SK-N-SH (cell line): Measurements from ENCODE around the gene SNX6. TPM values are rescaled to one million over a fixed set of nuclear protein-coding genes. Genes with fewer than 3 reads are reported as not detected.

Experiments used
- CTCF ChIA-PET: fragments of 300-600, 350-600 bp; formaldehyde crosslinking; extraction: SDS; loops from one replicate; lab custom pipeline; 2021; lab: Yijun Ruan, JAX
- POLR2A ChIA-PET: fragments of 350-600 bp; sonication (Branson Sonifier 250); formaldehyde crosslinking; extraction: SDS; loops from one replicate; lab custom pipeline; 2020; ENCODE audit warnings: antibody characterized with exemption, inconsistent platforms; lab: Yijun Ruan, JAX
- DNase-seq: peaks from one replicate; pipeline ENCODE4 v3.0.0; 2012
- H2AFZ ChIP-seq: fragments of 200-600 bp; sonication (generic); 2 replicates; pipeline ENCODE4 v1.8.1; 2016; ENCODE audit warnings: antibody characterized with exemption, mild to moderate bottlenecking, low read depth
- H3F3A ChIP-seq: fragments of 200-600 bp; sonication (generic); replicated peaks from 2 replicates; pipeline ENCODE3; 2016; ENCODE audit warnings: antibody characterized with exemption, mild to moderate bottlenecking; ENCODE audit not compliant: insufficient read depth
- H3K27ac ChIP-seq, 2 experiments: fragments of 200-500 bp in 1 of 2; fragments of 200-600 bp in 1 of 2; sonication (Bioruptor generic) in 1 of 2; sonication (generic), shearing (Covaris generic) in 1 of 2; 2 replicates each; pipeline versions ENCODE4 v1.5.1 to v1.6.1; 2014 to 2016; ENCODE audit warnings: low read depth in 2 of 2, inconsistent platforms in 1 of 2, low read length in 1 of 2, mild to moderate bottlenecking in 1 of 2, mixed read lengths in 1 of 2
- H3K27me3 ChIP-seq: fragments of 200-600 bp; sonication (generic), shearing (Covaris generic); 2 replicates; pipeline ENCODE4 v1.6.1; 2016; ENCODE audit warnings: mixed run types; ENCODE audit not compliant: insufficient read depth
- H3K36me3 ChIP-seq, 2 experiments: fragments of 200-500 bp in 1 of 2; fragments of 200-600 bp in 1 of 2; sonication (Bioruptor generic) in 1 of 2; sonication (generic) in 1 of 2; replicated peaks in 1 of 2; 2 replicates each; pipeline versions ENCODE3 to v1.5.1; 2014 to 2016; ENCODE audit warnings: low read length in 1 of 2, mild to moderate bottlenecking in 1 of 2; ENCODE audit not compliant: insufficient read depth in 2 of 2, control insufficient read depth in 1 of 2
- H3K4me1 ChIP-seq, 2 experiments: fragments of 200-500 bp in 1 of 2; fragments of 200-600 bp in 1 of 2; sonication (Bioruptor generic) in 1 of 2; sonication (generic), shearing (Covaris generic) in 1 of 2; 2 replicates each; pipeline versions ENCODE4 v1.5.1 to v1.6.1; 2014 to 2016; ENCODE audit warnings: low read depth in 1 of 2, low read length in 1 of 2, mixed run types in 1 of 2; ENCODE audit not compliant: insufficient read depth in 2 of 2, control insufficient read depth in 1 of 2
- H3K4me2 ChIP-seq: fragments of 200-600 bp; sonication (generic), shearing (Covaris generic); 2 replicates; pipeline ENCODE4 v1.6.1; 2017; ENCODE audit warnings: mixed run types
- H3K4me3 ChIP-seq, 2 experiments: fragments of 200-500 bp in 1 of 2; fragments of 200-600 bp in 1 of 2; sonication (Bioruptor generic) in 1 of 2; sonication (generic), shearing (Covaris generic) in 1 of 2; 2 replicates each; pipeline versions ENCODE4 v1.5.1 to v1.8.1; 2014 to 2016; ENCODE audit warnings: low read depth in 2 of 2, inconsistent platforms in 1 of 2, low read length in 1 of 2, mild to moderate bottlenecking in 1 of 2, mixed read lengths in 1 of 2, moderate library complexity in 1 of 2
- H3K79me2 ChIP-seq: fragments of 200-600 bp; sonication (generic); 2 replicates; pipeline ENCODE4 v1.8.1; 2017; ENCODE audit warnings: mild to moderate bottlenecking; ENCODE audit not compliant: insufficient read depth
- H3K9ac ChIP-seq: fragments of 200-600 bp; sonication (generic); 2 replicates; pipeline ENCODE4 v1.6.1; 2017; ENCODE audit warnings: mixed run types
- H3K9me2 ChIP-seq: fragments of 200-600 bp; sonication (generic); 2 replicates; pipeline ENCODE4 v1.6.1; 2017; ENCODE audit warnings: mixed run types
- H3K9me3 ChIP-seq: fragments of 200-600 bp; sonication (generic); 2 replicates; pipeline ENCODE4 v1.6.1; 2017; ENCODE audit warnings: mixed run types, mild to moderate bottlenecking, moderate library complexity
- H4K20me1 ChIP-seq: fragments of 200-600 bp; sonication (generic); 2 replicates; pipeline ENCODE4 v1.6.1; 2017; ENCODE audit warnings: mild to moderate bottlenecking, mixed run types; ENCODE audit not compliant: insufficient read depth
- CHD2 ChIP-seq: fragments of 150-350 bp; IDR thresholded peaks from 2 replicates; pipeline ENCODE4 v1.6.1; 2018; ENCODE audit warnings: low read length; ENCODE audit not compliant: partially characterized antibody
- CTCF ChIP-seq: fragments of 200-600 bp; sonication (generic); IDR thresholded peaks from 2 replicates; pipeline ENCODE4 v1.6.1; 2017; ENCODE audit warnings: antibody characterized with exemption, mild to moderate bottlenecking, moderate library complexity
- ELF1 ChIP-seq: IDR thresholded peaks from 2 replicates; pipeline ENCODE4 v1.4.0; 2012
- EZH2phosphoT487 ChIP-seq: fragments of 200-600 bp; sonication (generic); IDR thresholded peaks from 2 replicates; pipeline ENCODE4 v1.6.1; 2017; ENCODE audit warnings: low read depth, mixed run types, mild to moderate bottlenecking, antibody characterized with exemption, moderate library complexity, borderline replicate concordance
- FOXM1 ChIP-seq: IDR thresholded peaks from 2 replicates; pipeline ENCODE4 v1.4.0; 2012; ENCODE audit warnings: low read depth, mild to moderate bottlenecking
- JUND ChIP-seq: IDR thresholded peaks from 2 replicates; pipeline ENCODE4 v1.4.0; 2012
- MEF2A ChIP-seq: IDR thresholded peaks from 2 replicates; pipeline ENCODE4 v1.4.0; 2012; ENCODE audit warnings: low read depth, borderline replicate concordance
- NRF1 ChIP-seq: IDR thresholded peaks from 2 replicates; pipeline ENCODE4 v1.6.1; 2012; ENCODE audit warnings: low read depth, mild to moderate bottlenecking, low read length
- RAD21 ChIP-seq: IDR thresholded peaks from 2 replicates; pipeline ENCODE4 v1.6.1; 2012; ENCODE audit warnings: mild to moderate bottlenecking, low read length
- REST ChIP-seq: IDR thresholded peaks from 2 replicates; pipeline ENCODE4 v1.6.1; 2012; ENCODE audit warnings: mild to moderate bottlenecking, low read depth, low read length, moderate library complexity
- RFX5 ChIP-seq: IDR thresholded peaks from 2 replicates; pipeline ENCODE4 v1.6.1; 2012; ENCODE audit warnings: mild to moderate bottlenecking, improper control_type of control experiment, low read length
- SIN3A ChIP-seq: IDR thresholded peaks from 2 replicates; pipeline ENCODE4 v1.6.1; 2012; ENCODE audit warnings: low read depth, mild to moderate bottlenecking, low read length, moderate library complexity, borderline replicate concordance
- TAF1 ChIP-seq: IDR thresholded peaks from 2 replicates; pipeline ENCODE4 v1.6.1; 2012; ENCODE audit warnings: low read depth, mild to moderate bottlenecking, low read length, moderate library complexity, borderline replicate concordance
- TCF12 ChIP-seq: IDR thresholded peaks from 2 replicates; pipeline ENCODE4 v1.4.0; 2012
- WGBS: methylation state at CpG from one replicate; pipeline ENCODE4 v1.1.6; 2017; ENCODE audit warnings: low lambda C conversion rate; 5-methylcytosine and 5-hydroxymethylcytosine counted together
- polyA plus RNA-seq, 3 experiments: library from polyadenylated mRNA; depleted of rRNA; stranded (reverse); fragments of >200 nt; gene quantifications; 2 replicates each; pipeline ENCODE4 v1.2.3, GENCODE V29; 2012

The SNX6 gene
- polyA plus RNA-seq, 1 of the 3 experiments (the other 2 are of a cell fraction): 33.1 TPM

- Histone ChIP-seq H3K9me2 (no peaks in the 10 kb centered on the region), H3K4me3 (no peak overlapping the region), H4K20me1 (no peaks in the 10 kb centered on the region), H3K79me2 (no peaks in the 10 kb centered on the region), H3K4me1 (peaks cover 0 to 19% of the 10 kb centered on the region in 2 experiments; a peak in 3 of 4 replicates), H3K27ac (no peak overlapping the region), H3K9ac (no peak overlapping the region), H3K27me3 (no peaks in the 10 kb centered on the region), H3F3A (peaks cover 15% of the 10 kb centered on the region), H3K9me3 (no peaks in the 10 kb centered on the region), H3K4me2 (no peak overlapping the region), H2AFZ (no peak overlapping the region), H3K36me3 (no peaks in the 10 kb centered on the region)
- ChIA-PET CTCF (interaction anchor here (0.9 to 2.0 kb wide), 2 partner anchors 10 to 61 kb away, joined by 3 to 7 read pairs; no protein-coding TSS in a partner anchor), POLR2A (no interaction called here)
- 91% methylated on average over 4 of the region's 4 CpGs for WGBS
- TF ChIP-seq RAD21 (no peak), SIN3A (no peak), TCF12 (no peak), TAF1 (no peak)
- no peak for DNase-seq
Observed at GRCh38 chr14:34662561-34663088, 32.7 kb upstream of the SNX6 start.

- no peak for TF ChIP-seq RFX5
- no peak for TF ChIP-seq CTCF
- TF ChIP-seq CHD2: no peak
- TF ChIP-seq NRF1: no peak
- Histone ChIP-seq H3K4me2 (no peak overlapping the region), H3K4me1 (peaks cover 0 to 7% of the 10 kb centered on the region in 2 experiments; a peak in 3 of 4 replicates), H2AFZ (no peak overlapping the region), H3K9me2 (no peaks in the 10 kb centered on the region), H3K27me3 (no peaks in the 10 kb centered on the region), H3K79me2 (no peaks in the 10 kb centered on the region), H3K27ac (no peak overlapping the region), H3K4me3 (no peak overlapping the region), H3K36me3 (no peaks in the 10 kb centered on the region), H3F3A (peaks cover 7% of the 10 kb centered on the region), H3K9me3 (no peaks in the 10 kb centered on the region), H3K9ac (no peak overlapping the region), H4K20me1 (no peaks in the 10 kb centered on the region)
- no peak for DNase-seq
- ChIA-PET POLR2A (no interaction called here), CTCF (interaction anchor here (1.4 kb wide), 1 partner anchor 12 kb away, joined by 5 read pairs; no protein-coding TSS in a partner anchor)
Observed at GRCh38 chr14:34660796-34661195, 30.8 kb upstream of the SNX6 start.

GRCh38 chr14:34655959-34656358 lies 26.0 kb upstream of the SNX6 start:
- no peaks in the 10 kb centered on the region for H4K20me1 ChIP-seq
- no peaks in the 10 kb centered on the region for H3K4me1 ChIP-seq
- CTCF ChIA-PET: interaction anchor here (1.7 kb wide), 1 partner anchor 17 kb away, joined by 7 read pairs; no protein-coding TSS in a partner anchor
- POLR2A ChIA-PET: no interaction called here
- H3K9ac ChIP-seq: no peak overlapping the region
- no peaks in the 10 kb centered on the region for H3K79me2 ChIP-seq
- no peak for DNase-seq
- no peaks in the 10 kb centered on the region for H3K36me3 ChIP-seq
- H3K27me3 ChIP-seq: no peaks in the 10 kb centered on the region
- no peak overlapping the region for H2AFZ ChIP-seq
- no peak overlapping the region for H3K4me2 ChIP-seq
- no peak overlapping the region for H3K27ac ChIP-seq
- 77% methylated on average over 1 of the region's 1 CpG for WGBS
- no peaks in the 10 kb centered on the region for H3K9me3 ChIP-seq
- H3K4me3 ChIP-seq: no peak overlapping the region
- peaks cover 13% of the 10 kb centered on the region for H3F3A ChIP-seq
- H3K9me2 ChIP-seq: no peaks in the 10 kb centered on the region
- no peak for TF ChIP-seq MEF2A
- no peak for TF ChIP-seq REST
- TF ChIP-seq EZH2phosphoT487: no peak
- TF ChIP-seq ELF1: no peak
- TF ChIP-seq JUND: no peak
- no peak for TF ChIP-seq FOXM1
- TF ChIP-seq CTCF: no peak
- TF ChIP-seq CHD2: no peak
- no peak for TF ChIP-seq TCF12
